ENCODE measurements around the gene DYNLL1.
A peak's percentile ranks its signal among the peaks of the same experiment; 100 is the strongest.
"Not testable (repeated sequence)": the region's sequence is repeated elsewhere in the genome, so short reads cannot be mapped to it uniquely, and the experiment has no call there.

The DYNLL1 gene

GRCh38 chr12:120495731-120496412 lies at the start of gene DYNLL1:
TSS of gene DYNLL1 (plus strand) at chr12:120496113. CDS start at chr12:120496422, 309 bp downstream.
- DNase-seq (ENCODE audit: low read depth in 2 of 2) = peak; percentile 90 to 98

- not testable (repeated sequence) for DNase-seq (ENCODE audit: low read depth in 2 of 2)
Measured at GRCh38 chr12:120446844-120447178, 49.1 kb upstream of the DYNLL1 start.

GRCh38 chr12:120447992-120448391 lies 47.9 kb upstream of the DYNLL1 start:
- no peak for DNase-seq (ENCODE audit: low read depth in 2 of 2)

GRCh38 chr12:120452524-120452923 lies 43.4 kb upstream of the DYNLL1 start:
- not testable (repeated sequence) for DNase-seq (ENCODE audit: low read depth in 2 of 2)

- no peak for DNase-seq (ENCODE audit: low read depth in 2 of 2)
Measured at GRCh38 chr12:120453060-120453750, 42.7 kb upstream of the DYNLL1 start.

GRCh38 chr12:120453977-120454376 lies 41.9 kb upstream of the DYNLL1 start:
- no peak for DNase-seq (ENCODE audit: low read depth in 2 of 2)

- DNase-seq (ENCODE audit: low read depth in 2 of 2) = no peak
Measured at GRCh38 chr12:120455302-120455701, 40.6 kb upstream of the DYNLL1 start.

GRCh38 chr12:120457133-120457532 lies 38.8 kb upstream of the DYNLL1 start:
- no peak for DNase-seq (ENCODE audit: low read depth in 2 of 2)

- no peak for DNase-seq (ENCODE audit: low read depth in 2 of 2)
Measured at GRCh38 chr12:120460157-120460556, 35.8 kb upstream of the DYNLL1 start.

- DNase-seq (ENCODE audit: low read depth in 2 of 2) = no peak
Measured at GRCh38 chr12:120462099-120462640, 33.7 kb upstream of the DYNLL1 start.

GRCh38 chr12:120463712-120464111 lies 32.2 kb upstream of the DYNLL1 start:
- no peak for DNase-seq (ENCODE audit: low read depth in 2 of 2)

GRCh38 chr12:120465756-120466155 lies 30.2 kb upstream of the DYNLL1 start:
- DNase-seq (ENCODE audit: low read depth in 2 of 2) = no peak

- DNase-seq (ENCODE audit: low read depth in 2 of 2) = no peak
Measured at GRCh38 chr12:120466560-120467315, 29.2 kb upstream of the DYNLL1 start.

- no peak for DNase-seq (ENCODE audit: low read depth in 2 of 2)
Measured at GRCh38 chr12:120467439-120467838, 28.5 kb upstream of the DYNLL1 start.

GRCh38 chr12:120468325-120468820 lies 27.5 kb upstream of the DYNLL1 start:
- no peak for DNase-seq (ENCODE audit: low read depth in 2 of 2)

GRCh38 chr12:120468821-120469449 lies 27.0 kb upstream of the DYNLL1 start:
- peak in 1 of 2 donors; percentile 41 for DNase-seq (ENCODE audit: low read depth in 2 of 2)

- peak; percentile 95 for DNase-seq (ENCODE audit: low read depth in 2 of 2)
Measured at GRCh38 chr12:120469450-120470149, 26.3 kb upstream of the DYNLL1 start, which contains the start of gene SRSF9. TSS of gene SRSF9 (minus strand) at chr12:120469748. CDS start at chr12:120469609, 139 bp downstream.

- no peak for DNase-seq (ENCODE audit: low read depth in 2 of 2)
Measured at GRCh38 chr12:120470150-120470784, 25.6 kb upstream of the DYNLL1 start.

- no peak for DNase-seq (ENCODE audit: low read depth in 2 of 2)
Measured at GRCh38 chr12:120472521-120472920, 23.4 kb upstream of the DYNLL1 start.

GRCh38 chr12:120473807-120474615 lies 21.9 kb upstream of the DYNLL1 start:
- no peak for DNase-seq (ENCODE audit: low read depth in 2 of 2)

Data from stimulated activated CD4-positive, alpha-beta T cell treated with anti-CD3 and anti-CD28 coated beads, Interleukin-1b, Interleukin-23, amount 100 ng/mL, for 1 hour (primary cell).